K562 (cell line): ENCODE measurements around the gene NDUFS3. TPM values are rescaled to one million over a fixed set of nuclear protein-coding genes. Genes with fewer than 3 reads are reported as not detected.

Experiments used
- ATAC-seq: fragments of 200-7000 bp; cut with Tn5 transposase; 3 replicates; pipeline ENCODE4 v1.9.1; 2020; ENCODE audit warnings: moderate library complexity
- BruUV-seq: library from RNA; stranded (reverse); fragments of 400-500 nt; replicated peaks from 2 replicates; lab custom pipeline; 2021; lab: Mats Ljungman, UMichigan
- CTCF ChIA-PET: fragments of 300-600 bp; formaldehyde crosslinking; extraction: SDS; loops from one replicate; lab custom pipeline; 2021; ENCODE audit warnings: low intra/inter-chr PET ratio; lab: Yijun Ruan, JAX
- POLR2A ChIA-PET: fragments of 300-600, 350-650 bp; sonication (Branson Sonifier 250); formaldehyde crosslinking; extraction: SDS; loops from one replicate; lab custom pipeline; 2021; ENCODE audit warnings: antibody characterized with exemption, inconsistent platforms; lab: Yijun Ruan, JAX
- DNase-seq, 4 experiments: peaks; one replicate each; pipeline versions ENCODE4 v3.0.0 to v3.0.0-alpha.2; 2011 to 2018; ENCODE audit warnings: low spot score in 3 of 4, mixed read lengths in 3 of 4; ENCODE audit errors: extremely low read depth in 1 of 4
- FAIRE-seq: peaks from 2 replicates; lab custom pipeline; 2011; peaks lifted over from hg19 to GRCh38; lab: Jason Lieb, UNC
- H2AFZ ChIP-seq: 2 replicates; pipeline ENCODE4 v1.6.0; 2011; ENCODE audit warnings: low read depth, low read length, control low read depth, inconsistent platforms
- H3K27ac ChIP-seq: fragments of 200-600 bp; 3 replicates; pipeline ENCODE4 v1.8.0; 2011; ENCODE audit warnings: low read depth, mild to moderate bottlenecking, control low read depth, inconsistent platforms, low read length, moderate library complexity, mixed read lengths; ENCODE audit errors: extremely low read depth
- H3K27me3 ChIP-seq, 2 experiments: fragments of 300-600 bp in 1 of 2; 2 replicates in 1 of 2; 3 replicates in 1 of 2; pipeline versions ENCODE4 v1.6.0 to v1.8.0; 2011; ENCODE audit warnings: inconsistent platforms in 2 of 2, low read length in 2 of 2, mild to moderate bottlenecking in 1 of 2, mixed read lengths in 1 of 2, moderate library complexity in 1 of 2; ENCODE audit not compliant: control insufficient read depth in 2 of 2, insufficient read depth in 2 of 2
- H3K36me3 ChIP-seq: fragments of 300-600 bp; 3 replicates; pipeline ENCODE4 v1.8.0; 2011; ENCODE audit warnings: mild to moderate bottlenecking, low read length, inconsistent platforms; ENCODE audit not compliant: control insufficient read depth, insufficient read depth
- H3K4me1 ChIP-seq, 2 experiments: fragments of 200-600 bp in 1 of 2; replicated peaks in 1 of 2; 2 replicates in 1 of 2; 3 replicates in 1 of 2; pipeline versions ENCODE4 v1.5.1 to v1.8.0; 2011; ENCODE audit warnings: inconsistent platforms in 2 of 2, low read length in 2 of 2, mild to moderate bottlenecking in 1 of 2, mixed read lengths in 1 of 2, moderate library complexity in 1 of 2; ENCODE audit not compliant: control insufficient read depth in 2 of 2, insufficient read depth in 2 of 2
- H3K4me2 ChIP-seq: 2 replicates; pipeline ENCODE4 v1.6.1; 2011; ENCODE audit warnings: low read length, control low read depth, inconsistent platforms, mixed read lengths; ENCODE audit not compliant: insufficient read depth
- H3K4me3 ChIP-seq: fragments of 200-600 bp; sonication (generic), shearing (Covaris generic); 2 replicates; pipeline ENCODE4 v1.5.1; 2016; ENCODE audit warnings: control low read depth, inconsistent platforms
- H3K79me2 ChIP-seq: fragments of 200-600 bp; 3 replicates; pipeline ENCODE4 v1.8.0; 2011; ENCODE audit warnings: low read length, inconsistent platforms; ENCODE audit not compliant: control insufficient read depth, insufficient read depth
- H3K9ac ChIP-seq, 2 experiments: 2 replicates each; pipeline versions ENCODE4 v1.6.0 to v1.6.1; 2011; ENCODE audit warnings: low read depth in 2 of 2, low read length in 2 of 2, control low read depth in 1 of 2, inconsistent platforms in 1 of 2, mild to moderate bottlenecking in 1 of 2, mixed read lengths in 1 of 2; ENCODE audit not compliant: insufficient read depth in 1 of 2
- H3K9me1 ChIP-seq: one replicate; pipeline ENCODE4 v1.6.0; 2011; ENCODE audit warnings: inconsistent platforms, mild to moderate bottlenecking, low read length, moderate library complexity; ENCODE audit not compliant: control insufficient read depth, insufficient read depth
- H3K9me3 ChIP-seq: replicated peaks from 2 replicates; pipeline ENCODE4 v1.5.1; 2011; ENCODE audit warnings: low read depth, low read length, inconsistent platforms; ENCODE audit not compliant: control insufficient read depth, insufficient read depth
- H4K20me1 ChIP-seq: replicated peaks from 2 replicates; pipeline ENCODE4 v1.6.1; 2011; ENCODE audit warnings: low read length, inconsistent platforms, mixed read lengths; ENCODE audit not compliant: control insufficient read depth, insufficient read depth
- LARP7 ChIP-seq: fragments of 450-650 bp; IDR thresholded peaks from 2 replicates; pipeline ENCODE4 v1.6.1; 2016
- MIER1 ChIP-seq: fragments of 450-650 bp; IDR thresholded peaks from 2 replicates; pipeline ENCODE4 v1.6.1; 2016; ENCODE audit warnings: antibody characterized with exemption, mild to moderate bottlenecking, low read depth
- PYGO2 ChIP-seq: fragments of 450-650 bp; IDR thresholded peaks from 2 replicates; pipeline ENCODE4 v1.6.1; 2016; ENCODE audit warnings: mild to moderate bottlenecking, missing genetic modification characterization, moderate library complexity, missing compliant biosample characterization
- RFX1 ChIP-seq: fragments of 450-650 bp; IDR thresholded peaks from 2 replicates; pipeline ENCODE4 v1.6.1; 2016; ENCODE audit warnings: mild to moderate bottlenecking, moderate library complexity
- SMARCA4 ChIP-seq: fragments of 450-650 bp; IDR thresholded peaks from 2 replicates; pipeline ENCODE4 v1.6.1; 2016
- SRSF7 ChIP-seq: fragments of 200-400 bp; formaldehyde crosslinking; optimal IDR thresholded peaks from 2 replicates; pipeline ENCODE3; 2017; ENCODE audit warnings: mild to moderate bottlenecking, low read depth, low read length
- SRSF9 ChIP-seq: fragments of 200-400 bp; formaldehyde crosslinking; IDR thresholded peaks from 2 replicates; pipeline ENCODE4 v1.6.1; 2017; ENCODE audit warnings: low read depth, low read length, borderline replicate concordance
- TCF3 ChIP-seq: sonication (generic); formaldehyde crosslinking; IDR thresholded peaks from 2 replicates; pipeline ENCODE4 v1.4.0; 2020; ENCODE audit warnings: mild to moderate bottlenecking, missing genetic modification reagents
- ZFP30 ChIP-seq: fragments of 250-450 bp; sonication (Bioruptor Pico); IDR thresholded peaks from 2 replicates; pipeline ENCODE4 v1.8.0; 2022; ENCODE audit warnings: moderate library complexity, mild to moderate bottlenecking, inconsistent platforms, borderline replicate concordance
- ZNF311 ChIP-seq: fragments of 250-450 bp; sonication (Bioruptor Pico); IDR thresholded peaks from 2 replicates; pipeline ENCODE4 v1.4.0; 2020; ENCODE audit warnings: mild to moderate bottlenecking, moderate library complexity
- ZNF384 ChIP-seq: IDR thresholded peaks from 2 replicates; pipeline ENCODE4 v1.6.1; 2012; ENCODE audit warnings: low read depth, low read length, improper control_type of control experiment
- ZNF589 ChIP-seq: fragments of 200-800 bp; sonication (Bioruptor generic); IDR thresholded peaks from 2 replicates; pipeline ENCODE4 v1.6.1; 2016; ENCODE audit warnings: low read depth, missing genetic modification characterization, missing compliant biosample characterization
- WGBS: fragments of 100-300 bp; shearing (Covaris generic); methylation state at CpG from one replicate; pipeline ENCODE4 v1.1.6; 2016; ENCODE audit warnings: low coverage, mixed read lengths; ENCODE audit not compliant: insufficient coverage; ENCODE audit errors: missing lambda C conversion rate; 5-methylcytosine and 5-hydroxymethylcytosine counted together
- in situ Hi-C: fragments of 300-500 bp; cut with MboI; formaldehyde crosslinking; loops from 4 replicates; pipeline ENCODE4 v1.15.0; 2018; ENCODE audit warnings: inconsistent platforms, mixed read lengths
- intact Hi-C: fragments of 100-400 bp; cut with micrococcal nuclease; formaldehyde crosslinking; loops from 2 replicates; pipeline ENCODE4 v1.14.2; 2022
- polyA plus RNA-seq, 8 experiments: library from polyadenylated mRNA; depleted of rRNA in 4 of 8; stranded (reverse) in 5 of 8; unstranded in 3 of 8; fragments of >200 nt; fragmentation: Nextera tagmentation in 2 of 8; fragmentation: Illumina TruSeq in 1 of 8; extraction: Ambion mirVana in 2 of 8; extraction: Trizol in 1 of 8; gene quantifications; 2 replicates each; pipeline versions ENCODE4 v1.2.1 to v1.2.3, GENCODE V29; 2011 to 2014; ENCODE audit warnings: inconsistent platforms in 1 of 8, missing spikeins in 1 of 8
- total RNA-seq, 7 experiments: library from RNA; depleted of rRNA in 6 of 7; stranded (reverse); fragments of >200 nt in 6 of 7; fragmentation: Illumina TruSeq in 2 of 7; extraction: Trizol in 2 of 7; gene quantifications; 2 replicates each; pipeline versions ENCODE4 v1.2.1 to v1.2.3, GENCODE V29; 2011 to 2021; ENCODE audit warnings: low replicate concordance in 1 of 7
- TF ChIP-seq, protein P1 (sequence below): fragments of 200-600 bp; sonication (generic); IDR thresholded peaks from one replicate; pipeline ENCODE4 v1.6.1; 2012; ENCODE audit warnings: mild to moderate bottlenecking, low read depth, low read length, inconsistent platforms

The NDUFS3 gene
- total and polyA plus RNA-seq, 9 of the 15 experiments (the other 6 are each of a cell fraction or from before 2014, with no cell fraction given): 38.7 to 341 (median 194) TPM

DNA sequence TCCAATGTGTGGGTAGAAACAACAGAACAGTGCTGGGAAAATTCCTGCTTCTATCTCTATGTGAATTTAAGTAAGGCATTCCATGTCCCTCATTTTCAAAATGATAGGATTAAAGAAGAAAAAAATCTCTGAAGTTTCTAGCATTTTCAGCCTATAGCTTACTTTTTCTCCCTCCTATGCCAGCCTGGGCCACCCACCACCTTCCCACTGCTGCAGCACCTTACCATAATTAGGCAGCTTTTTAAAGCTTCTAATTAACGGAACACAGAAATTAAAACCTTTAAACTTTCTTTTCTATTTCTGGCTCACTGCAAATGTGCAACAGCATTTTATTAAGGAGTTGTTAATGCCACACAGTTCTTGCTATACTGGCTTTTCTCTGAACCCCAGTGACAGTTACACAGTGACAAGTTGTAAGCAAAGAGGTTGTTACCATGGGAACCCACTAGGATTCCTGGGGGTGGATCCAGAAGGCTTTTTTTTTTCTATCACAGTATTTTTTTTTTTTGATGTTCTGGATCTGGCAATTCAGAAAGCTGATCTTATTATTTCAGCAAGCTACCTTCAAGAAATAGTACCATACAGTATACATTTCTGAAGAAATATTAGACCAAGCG, 46.2 kb upstream of the NDUFS3 start:
- TSS peak; percentile 13 for BruUV-seq
- no peaks in the 10 kb centered on the region for H3K9me1 ChIP-seq
- peak in 2 of 4 experiments; percentile 26 to 31 for DNase-seq
- H3K9me3 ChIP-seq: no peaks in the 10 kb centered on the region
- no peak overlapping the region for H3K9ac ChIP-seq
- FAIRE-seq: no peak
- ChIA-PET POLR2A (interaction anchor here (0.5 to 2.6 kb wide), 4 partner anchors 8 to 42 kb away, joined by 3 to 19 read pairs (median 4); no protein-coding TSS in a partner anchor), CTCF (no interaction called here)
- H2AFZ ChIP-seq: no peak overlapping the region
- WGBS: 93% methylated on average over 2 of the region's 2 CpGs
- no peak for ATAC-seq
- H3K79me2 ChIP-seq: peaks cover 100% of the 10 kb centered on the region
- in situ Hi-C loops (no loop called here), intact Hi-C loops (no loop called here)
- no peaks in the 10 kb centered on the region for H3K27me3 ChIP-seq
- H3K36me3 ChIP-seq: peaks cover 10% of the 10 kb centered on the region; the same call in 1 of the 3 replicates
- H3K4me2 ChIP-seq: no peak overlapping the region
- H3K27ac ChIP-seq: no peak overlapping the region
- peaks cover 4 to 5% of the 10 kb centered on the region in 2 experiments; a peak in 3 of 5 replicates for H3K4me1 ChIP-seq
- no peak overlapping the region for H3K4me3 ChIP-seq
- H4K20me1 ChIP-seq: peaks cover 13% of the 10 kb centered on the region
- TF ChIP-seq SRSF7 (no peak), SRSF9 (no peak), LARP7 (no peak), RFX1 (peak; percentile 84), ZNF589 (CRISPR knock-in tag) (no peak), ZFP30 (no peak), ZNF311 (CRISPR knock-in tag) (no peak), MIER1 (no peak), SMARCA4 (no peak), PYGO2 (tag) (no peak), ZNF384 (peak; percentile 59; the same call in 1 of the 2 replicates), TCF3 (no peak)
- TF ChIP-seq, protein P1, sequence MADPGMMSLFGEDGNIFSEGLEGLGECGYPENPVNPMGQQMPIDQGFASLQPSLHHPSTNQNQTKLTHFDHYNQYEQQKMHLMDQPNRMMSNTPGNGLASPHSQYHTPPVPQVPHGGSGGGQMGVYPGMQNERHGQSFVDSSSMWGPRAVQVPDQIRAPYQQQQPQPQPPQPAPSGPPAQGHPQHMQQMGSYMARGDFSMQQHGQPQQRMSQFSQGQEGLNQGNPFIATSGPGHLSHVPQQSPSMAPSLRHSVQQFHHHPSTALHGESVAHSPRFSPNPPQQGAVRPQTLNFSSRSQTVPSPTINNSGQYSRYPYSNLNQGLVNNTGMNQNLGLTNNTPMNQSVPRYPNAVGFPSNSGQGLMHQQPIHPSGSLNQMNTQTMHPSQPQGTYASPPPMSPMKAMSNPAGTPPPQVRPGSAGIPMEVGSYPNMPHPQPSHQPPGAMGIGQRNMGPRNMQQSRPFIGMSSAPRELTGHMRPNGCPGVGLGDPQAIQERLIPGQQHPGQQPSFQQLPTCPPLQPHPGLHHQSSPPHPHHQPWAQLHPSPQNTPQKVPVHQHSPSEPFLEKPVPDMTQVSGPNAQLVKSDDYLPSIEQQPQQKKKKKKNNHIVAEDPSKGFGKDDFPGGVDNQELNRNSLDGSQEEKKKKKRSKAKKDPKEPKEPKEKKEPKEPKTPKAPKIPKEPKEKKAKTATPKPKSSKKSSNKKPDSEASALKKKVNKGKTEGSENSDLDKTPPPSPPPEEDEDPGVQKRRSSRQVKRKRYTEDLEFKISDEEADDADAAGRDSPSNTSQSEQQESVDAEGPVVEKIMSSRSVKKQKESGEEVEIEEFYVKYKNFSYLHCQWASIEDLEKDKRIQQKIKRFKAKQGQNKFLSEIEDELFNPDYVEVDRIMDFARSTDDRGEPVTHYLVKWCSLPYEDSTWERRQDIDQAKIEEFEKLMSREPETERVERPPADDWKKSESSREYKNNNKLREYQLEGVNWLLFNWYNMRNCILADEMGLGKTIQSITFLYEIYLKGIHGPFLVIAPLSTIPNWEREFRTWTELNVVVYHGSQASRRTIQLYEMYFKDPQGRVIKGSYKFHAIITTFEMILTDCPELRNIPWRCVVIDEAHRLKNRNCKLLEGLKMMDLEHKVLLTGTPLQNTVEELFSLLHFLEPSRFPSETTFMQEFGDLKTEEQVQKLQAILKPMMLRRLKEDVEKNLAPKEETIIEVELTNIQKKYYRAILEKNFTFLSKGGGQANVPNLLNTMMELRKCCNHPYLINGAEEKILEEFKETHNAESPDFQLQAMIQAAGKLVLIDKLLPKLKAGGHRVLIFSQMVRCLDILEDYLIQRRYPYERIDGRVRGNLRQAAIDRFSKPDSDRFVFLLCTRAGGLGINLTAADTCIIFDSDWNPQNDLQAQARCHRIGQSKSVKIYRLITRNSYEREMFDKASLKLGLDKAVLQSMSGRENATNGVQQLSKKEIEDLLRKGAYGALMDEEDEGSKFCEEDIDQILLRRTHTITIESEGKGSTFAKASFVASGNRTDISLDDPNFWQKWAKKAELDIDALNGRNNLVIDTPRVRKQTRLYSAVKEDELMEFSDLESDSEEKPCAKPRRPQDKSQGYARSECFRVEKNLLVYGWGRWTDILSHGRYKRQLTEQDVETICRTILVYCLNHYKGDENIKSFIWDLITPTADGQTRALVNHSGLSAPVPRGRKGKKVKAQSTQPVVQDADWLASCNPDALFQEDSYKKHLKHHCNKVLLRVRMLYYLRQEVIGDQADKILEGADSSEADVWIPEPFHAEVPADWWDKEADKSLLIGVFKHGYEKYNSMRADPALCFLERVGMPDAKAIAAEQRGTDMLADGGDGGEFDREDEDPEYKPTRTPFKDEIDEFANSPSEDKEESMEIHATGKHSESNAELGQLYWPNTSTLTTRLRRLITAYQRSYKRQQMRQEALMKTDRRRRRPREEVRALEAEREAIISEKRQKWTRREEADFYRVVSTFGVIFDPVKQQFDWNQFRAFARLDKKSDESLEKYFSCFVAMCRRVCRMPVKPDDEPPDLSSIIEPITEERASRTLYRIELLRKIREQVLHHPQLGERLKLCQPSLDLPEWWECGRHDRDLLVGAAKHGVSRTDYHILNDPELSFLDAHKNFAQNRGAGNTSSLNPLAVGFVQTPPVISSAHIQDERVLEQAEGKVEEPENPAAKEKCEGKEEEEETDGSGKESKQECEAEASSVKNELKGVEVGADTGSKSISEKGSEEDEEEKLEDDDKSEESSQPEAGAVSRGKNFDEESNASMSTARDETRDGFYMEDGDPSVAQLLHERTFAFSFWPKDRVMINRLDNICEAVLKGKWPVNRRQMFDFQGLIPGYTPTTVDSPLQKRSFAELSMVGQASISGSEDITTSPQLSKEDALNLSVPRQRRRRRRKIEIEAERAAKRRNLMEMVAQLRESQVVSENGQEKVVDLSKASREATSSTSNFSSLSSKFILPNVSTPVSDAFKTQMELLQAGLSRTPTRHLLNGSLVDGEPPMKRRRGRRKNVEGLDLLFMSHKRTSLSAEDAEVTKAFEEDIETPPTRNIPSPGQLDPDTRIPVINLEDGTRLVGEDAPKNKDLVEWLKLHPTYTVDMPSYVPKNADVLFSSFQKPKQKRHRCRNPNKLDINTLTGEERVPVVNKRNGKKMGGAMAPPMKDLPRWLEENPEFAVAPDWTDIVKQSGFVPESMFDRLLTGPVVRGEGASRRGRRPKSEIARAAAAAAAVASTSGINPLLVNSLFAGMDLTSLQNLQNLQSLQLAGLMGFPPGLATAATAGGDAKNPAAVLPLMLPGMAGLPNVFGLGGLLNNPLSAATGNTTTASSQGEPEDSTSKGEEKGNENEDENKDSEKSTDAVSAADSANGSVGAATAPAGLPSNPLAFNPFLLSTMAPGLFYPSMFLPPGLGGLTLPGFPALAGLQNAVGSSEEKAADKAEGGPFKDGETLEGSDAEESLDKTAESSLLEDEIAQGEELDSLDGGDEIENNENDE: no peak
